Measurements from ENCODE around the gene PLOD3. TPM values are rescaled to one million over a fixed set of nuclear protein-coding genes. Genes with fewer than 3 reads are reported as not detected.
"Not testable (repeated sequence)": the region's sequence is repeated elsewhere in the genome, so short reads cannot be mapped to it uniquely, and the experiment has no call there.

PLOD3 gene
- total RNA-seq, 2 experiments from 2014 or later: 45.7 to 47.1 TPM

- POLR2A ChIA-PET: interaction anchor here (0.6 kb wide), 1 partner anchor 56 kb away, joined by 7 read pairs; no protein-coding TSS in a partner anchor
- CTCF ChIA-PET: no interaction called here
Measured at GRCh38 chr7:101200504-101200861, 16.9 kb downstream of the PLOD3 start.

GRCh38 chr7:101199522-101199921 lies 17.9 kb downstream of the PLOD3 start:
- POLR2A ChIA-PET: not testable (repeated sequence)
- CTCF ChIA-PET: interaction anchor here (0.7 kb wide), 1 partner anchor 22 kb away, joined by 7 read pairs; no protein-coding TSS in a partner anchor

GRCh38 chr7:101198476-101198875 lies 18.9 kb downstream of the PLOD3 start:
- POLR2A ChIA-PET: no interaction called here

GRCh38 chr7:101197991-101198390 lies 19.4 kb downstream of the PLOD3 start:
- ChIA-PET CTCF (no interaction called here), POLR2A (no interaction called here)

More at GRCh38 chr7:101198476-101198875, 18.9 kb downstream of the PLOD3 start:
- CTCF ChIA-PET: no interaction called here

- ChIA-PET POLR2A (no interaction called here), CTCF (interaction anchor here (1.2 to 6.1 kb wide), 2 partner anchors 48 to 52 kb away, joined by 4 to 70 read pairs; no protein-coding TSS in a partner anchor)
Measured at GRCh38 chr7:101195884-101196283, 21.5 kb downstream of the PLOD3 start.

GRCh38 chr7:101189109-101189508 lies 28.3 kb downstream of the PLOD3 start:
- ChIA-PET POLR2A (no interaction called here), CTCF (interaction anchor here (0.6 to 1.2 kb wide), 2 partner anchors 94 to 185 kb away, joined by 3 read pairs; no protein-coding TSS in a partner anchor)

- CTCF ChIA-PET: interaction anchor here (0.8 to 1.4 kb wide), 2 partner anchors 9 to 46 kb away, joined by 3 to 4 read pairs; no protein-coding TSS in a partner anchor
- POLR2A ChIA-PET: interaction anchor here (0.7 kb wide), 1 partner anchor 20 kb away, joined by 13 read pairs; no protein-coding TSS in a partner anchor
Measured at GRCh38 chr7:101186844-101187428, 30.4 kb downstream of the PLOD3 start.

GRCh38 chr7:101186194-101186593 lies 31.2 kb downstream of the PLOD3 start:
- ChIA-PET CTCF (interaction anchor here (0.6 to 1.5 kb wide), 3 partner anchors 9 to 44 kb away, joined by 3 to 4 read pairs (median 4); no protein-coding TSS in a partner anchor), POLR2A (interaction anchor here (0.7 kb wide), 1 partner anchor 21 kb away, joined by 13 read pairs; no protein-coding TSS in a partner anchor)

GRCh38 chr7:101185258-101185839 lies 32.0 kb downstream of the PLOD3 start:
- ChIA-PET POLR2A (no interaction called here), CTCF (interaction anchor here (1.5 kb wide), 1 partner anchor 10 kb away, joined by 3 read pairs; no protein-coding TSS in a partner anchor)

- POLR2A ChIA-PET: no interaction called here
- CTCF ChIA-PET: no interaction called here
Measured at GRCh38 chr7:101180130-101180755, 37.1 kb downstream of the PLOD3 start, which contains the start of gene NAT16. Gene NAT16 (minus strand): TSS chr7:101180293. CDS start chr7:101174807, 5,486 bp downstream.

GRCh38 chr7:101179713-101180112 lies 37.7 kb downstream of the PLOD3 start:
- POLR2A ChIA-PET: no interaction called here

GRCh38 chr7:101179117-101179516 lies 38.3 kb downstream of the PLOD3 start:
- CTCF ChIA-PET: no interaction called here
- POLR2A ChIA-PET: no interaction called here

More at GRCh38 chr7:101179713-101180112, 37.7 kb downstream of the PLOD3 start:
- CTCF ChIA-PET: no interaction called here

- POLR2A ChIA-PET: no interaction called here
- CTCF ChIA-PET: interaction anchor here (1.5 kb wide), 1 partner anchor 9 kb away, joined by 4 read pairs; no protein-coding TSS in a partner anchor
Measured at GRCh38 chr7:101177644-101178043, 39.7 kb downstream of the PLOD3 start.

- CTCF ChIA-PET: no interaction called here
Measured at GRCh38 chr7:101175664-101176063, 41.7 kb downstream of the PLOD3 start.

GRCh38 chr7:101174322-101174854 lies 43.0 kb downstream of the PLOD3 start:
- CTCF ChIA-PET: interaction anchor here (0.6 to 2.4 kb wide), 6 partner anchors 10 to 32 kb away, joined by 3 to 14 read pairs (median 4); no protein-coding TSS in a partner anchor
- POLR2A ChIA-PET: no interaction called here

More at GRCh38 chr7:101175664-101176063, 41.7 kb downstream of the PLOD3 start:
- POLR2A ChIA-PET: no interaction called here

GRCh38 chr7:101173752-101174244 lies 43.6 kb downstream of the PLOD3 start:
- ChIA-PET CTCF (interaction anchor here (0.6 to 2.4 kb wide), 5 partner anchors 9 to 31 kb away, joined by 3 to 14 read pairs (median 4); no protein-coding TSS in a partner anchor), POLR2A (no interaction called here)

GRCh38 chr7:101172854-101173751 lies 44.3 kb downstream of the PLOD3 start:
- ChIA-PET POLR2A (no interaction called here), CTCF (interaction anchor here (0.8 to 2.4 kb wide), 4 partner anchors 9 to 29 kb away, joined by 3 to 14 read pairs (median 6); no protein-coding TSS in a partner anchor)

- ChIA-PET POLR2A (no interaction called here), CTCF (interaction anchor here (1.3 to 2.5 kb wide), 4 partner anchors 17 to 34 kb away, joined by 3 to 13 read pairs (median 4); no protein-coding TSS in a partner anchor)
Measured at GRCh38 chr7:101172005-101172853, 45.2 kb downstream of the PLOD3 start.

Data from activated CD8-positive, alpha-beta memory T cell treated with anti-CD3 and anti-CD28 coated beads for 36 hours (primary cell).